HG03159 (cell line): ENCODE measurements around the gene SNF8.

Experiments used
- ATAC-seq: cut with Tn5 transposase; IDR thresholded peaks from one replicate; pipeline ENCODE4 v1.9.1; 2021; ENCODE audit warnings: mild to moderate bottlenecking, moderate library complexity; ENCODE audit not compliant: unreplicated experiment

The SNF8 gene

GRCh38 chr17:48929812-48930165 lies 14.9 kb downstream of the SNF8 start:
- ATAC-seq, result no peak

DNA sequence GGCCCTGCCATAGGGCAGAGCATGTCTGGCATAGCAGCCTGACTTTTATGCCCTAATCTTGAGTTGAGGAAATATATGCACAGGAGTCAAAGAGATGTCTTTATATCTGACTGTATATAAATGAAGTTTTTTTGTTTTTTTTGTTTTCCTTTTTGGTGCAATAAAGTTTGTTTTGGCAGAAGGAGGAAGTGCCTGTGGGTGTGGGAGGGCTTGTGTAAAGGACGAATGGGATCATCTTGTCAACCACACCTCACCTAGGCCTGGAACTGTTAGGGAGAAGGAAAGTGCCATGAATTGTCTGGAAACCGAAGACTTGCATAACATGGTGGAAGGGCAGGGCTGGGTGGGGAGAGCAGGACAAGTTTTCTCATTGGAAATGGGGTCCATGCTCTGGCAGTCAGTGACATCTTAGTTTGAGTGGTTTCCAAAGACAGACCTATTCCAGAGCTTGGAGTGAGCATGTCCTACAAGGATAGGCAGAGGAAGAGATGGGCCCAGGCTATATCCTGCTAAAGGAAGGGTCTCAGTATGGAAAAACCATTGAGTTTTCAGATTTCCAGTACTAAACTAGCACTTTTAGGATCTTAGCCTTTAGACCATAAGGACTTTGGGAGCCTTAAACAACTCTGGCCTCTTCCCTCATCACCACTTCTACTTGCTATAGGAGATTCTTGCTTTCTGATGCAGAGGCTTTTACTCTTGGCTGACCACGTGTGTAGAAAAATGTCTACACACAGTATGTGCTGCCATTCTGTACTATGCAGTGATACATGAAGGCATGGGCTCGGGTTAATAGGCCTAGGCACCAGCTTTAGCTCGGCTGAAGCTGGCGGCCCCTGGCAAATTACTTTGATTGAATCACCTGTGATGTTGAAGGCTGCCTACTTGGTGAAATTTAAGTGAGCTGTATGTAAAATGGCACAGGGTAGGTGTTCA lies 15.5 kb downstream of the SNF8 start:
- ATAC-seq, result no peak

- no peak for ATAC-seq
Measured at GRCh38 chr17:48927978-48928745, 16.5 kb downstream of the SNF8 start.

DNA sequence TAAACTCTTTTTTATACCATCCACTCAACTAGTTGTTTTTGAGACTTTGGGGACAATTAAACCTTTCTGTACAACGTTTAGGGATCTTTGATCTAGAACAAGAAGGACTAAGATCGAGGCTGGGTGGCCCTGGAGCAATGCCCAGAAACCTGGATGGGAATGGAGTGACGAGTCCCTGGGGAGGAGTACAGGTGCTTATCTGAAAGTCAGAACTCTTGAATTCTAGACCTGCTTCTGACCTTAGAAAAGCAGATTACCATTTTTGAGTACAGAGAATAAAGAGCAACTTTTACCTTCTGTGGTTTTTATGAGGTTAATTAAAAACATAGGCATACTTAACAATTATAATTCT lies 18.7 kb downstream of the SNF8 start:
- no peak for ATAC-seq

GRCh38 chr17:48925251-48925990 lies 19.2 kb downstream of the SNF8 start:
- no peak for ATAC-seq

- ATAC-seq, result peak; percentile 83
Measured at GRCh38 chr17:48915459-48916282, 29.0 kb downstream of the SNF8 start.

- no peak for ATAC-seq
Measured at GRCh38 chr17:48912476-48912875, 32.2 kb downstream of the SNF8 start.

GRCh38 chr17:48910370-48910769 lies 34.3 kb downstream of the SNF8 start:
- ATAC-seq, result no peak

GRCh38 chr17:48909783-48910182 lies 34.9 kb downstream of the SNF8 start:
- ATAC-seq, result no peak

DNA sequence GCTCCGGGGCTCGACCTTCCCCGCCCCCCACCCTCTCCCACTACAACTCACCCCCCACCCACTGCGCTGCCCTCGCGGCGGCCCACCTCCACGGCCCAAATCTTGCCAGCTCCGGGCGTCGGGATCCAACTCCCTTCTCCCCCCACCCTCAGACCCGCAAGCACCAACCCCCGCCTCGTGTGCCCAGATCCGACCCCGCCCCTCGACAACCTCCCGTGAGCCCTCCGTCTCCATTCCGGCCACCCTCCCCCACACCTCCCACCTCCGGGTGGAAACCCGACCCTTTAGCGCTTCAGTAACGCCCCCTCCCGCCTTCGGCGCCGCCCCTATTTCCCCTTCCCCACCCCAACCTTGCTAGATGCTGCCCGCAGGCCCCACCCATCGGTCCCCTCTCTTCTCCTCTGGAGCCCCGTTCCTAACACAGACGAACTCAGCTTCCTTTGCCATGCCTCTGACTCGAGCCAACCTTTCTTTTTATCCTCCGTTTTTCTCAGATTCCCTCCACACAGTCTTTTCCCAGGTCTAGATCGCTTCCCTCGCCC lies 35.7 kb downstream of the SNF8 start:
- peak; percentile 39 for ATAC-seq

DNA sequence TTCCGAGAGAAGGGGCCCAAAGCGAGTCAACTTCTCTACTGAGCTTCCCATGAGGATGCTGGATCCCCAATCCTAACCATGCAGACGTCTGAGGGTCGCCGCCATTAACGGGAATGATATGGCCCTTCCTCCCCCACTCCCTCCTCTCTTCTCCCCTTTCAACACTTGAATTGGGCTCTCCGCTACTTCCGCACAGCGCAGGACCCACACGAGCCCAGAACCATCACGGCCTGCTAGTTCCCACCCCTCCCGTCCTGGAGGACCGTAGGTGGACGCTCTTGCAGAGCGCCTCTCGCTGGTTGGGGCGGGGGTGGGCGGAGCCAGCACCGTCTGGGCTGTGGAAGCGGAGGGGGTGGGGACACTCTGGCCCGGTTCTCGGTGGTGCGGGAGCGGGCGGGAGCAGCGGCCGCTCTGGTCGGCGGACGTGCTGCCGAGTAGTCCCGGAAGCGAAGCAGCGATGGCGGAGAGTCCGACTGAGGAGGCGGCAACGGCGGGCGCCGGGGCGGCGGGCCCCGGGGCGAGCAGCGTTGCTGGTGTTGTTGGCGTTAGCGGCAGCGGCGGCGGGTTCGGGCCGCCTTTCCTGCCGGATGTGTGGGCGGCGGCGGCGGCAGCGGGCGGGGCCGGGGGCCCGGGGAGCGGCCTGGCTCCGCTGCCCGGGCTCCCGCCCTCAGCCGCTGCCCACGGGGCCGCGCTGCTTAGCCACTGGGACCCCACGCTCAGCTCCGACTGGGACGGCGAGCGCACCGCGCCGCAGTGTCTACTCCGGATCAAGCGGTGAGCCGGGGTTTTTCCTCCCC lies 36.4 kb downstream of the SNF8 start, which contains the start of gene UBE2Z:
TSS of gene UBE2Z (plus strand) at position 361 of the 797 bp plus-strand sequence. CDS start at position 458, 97 bp downstream.
- peak; percentile 71 for ATAC-seq

DNA sequence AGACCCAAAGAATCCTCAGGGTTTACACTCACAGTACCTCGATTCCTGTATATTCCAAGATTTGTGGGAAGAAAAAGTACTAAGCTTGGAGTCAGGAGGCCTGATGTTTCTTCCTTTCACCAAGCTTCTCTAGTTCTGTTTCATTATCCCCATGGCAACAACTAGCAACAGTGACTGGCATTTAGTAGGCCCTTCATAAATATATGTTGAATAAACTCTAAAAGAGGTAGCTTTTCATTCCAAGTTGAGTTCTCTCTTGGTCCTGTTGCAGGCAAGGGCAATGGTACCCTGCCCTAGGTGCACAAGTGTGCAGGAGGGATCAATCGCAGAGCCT lies 37.0 kb downstream of the SNF8 start:
- no peak for ATAC-seq

DNA sequence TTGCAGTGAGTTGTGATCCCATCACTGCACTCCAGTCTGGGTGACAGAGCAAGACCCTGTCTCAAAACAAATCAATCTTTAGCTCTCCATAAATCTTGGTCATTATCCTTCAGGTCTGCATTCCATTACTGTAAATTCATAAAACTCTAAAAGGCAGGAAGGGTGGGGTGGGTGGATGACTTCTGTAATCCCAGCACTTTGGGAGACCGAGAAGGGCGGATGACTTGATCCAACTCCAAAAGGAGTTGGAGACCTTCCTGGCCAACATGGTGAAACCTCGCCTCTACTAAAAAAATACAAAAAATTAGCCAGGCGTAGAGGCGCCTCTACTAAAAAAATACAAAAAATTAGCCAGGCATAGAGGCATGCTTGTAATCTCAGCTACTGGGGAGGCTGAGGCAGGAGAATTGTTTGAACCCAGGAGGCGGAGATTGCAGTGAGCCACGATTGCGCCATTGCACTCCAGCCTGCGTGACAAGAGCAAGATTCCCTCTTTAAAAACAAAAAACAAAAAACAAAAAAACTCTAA lies 38.6 kb downstream of the SNF8 start:
- no peak for ATAC-seq

GRCh38 chr17:48904428-48904827 lies 40.2 kb downstream of the SNF8 start:
- ATAC-seq, result no peak

DNA sequence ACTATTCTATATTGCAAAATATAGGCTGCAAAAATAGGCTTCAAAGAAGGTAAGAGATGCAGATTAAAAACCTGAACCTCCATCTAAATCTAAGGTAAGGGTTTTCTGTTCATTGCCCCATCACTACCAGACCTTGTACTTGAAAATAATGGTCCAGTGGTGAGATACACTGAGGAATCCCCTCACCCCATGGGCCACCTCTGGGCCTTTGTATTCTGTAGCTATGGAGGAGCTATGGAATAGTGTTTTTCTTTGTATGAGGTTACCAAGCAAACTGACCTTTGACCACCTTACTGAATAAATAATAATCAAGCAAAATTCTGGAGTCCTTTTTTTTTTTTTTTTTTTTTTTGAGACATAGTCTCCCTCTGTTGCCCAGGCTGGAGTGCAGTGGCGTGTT lies 41.2 kb downstream of the SNF8 start:
- no peak for ATAC-seq

DNA sequence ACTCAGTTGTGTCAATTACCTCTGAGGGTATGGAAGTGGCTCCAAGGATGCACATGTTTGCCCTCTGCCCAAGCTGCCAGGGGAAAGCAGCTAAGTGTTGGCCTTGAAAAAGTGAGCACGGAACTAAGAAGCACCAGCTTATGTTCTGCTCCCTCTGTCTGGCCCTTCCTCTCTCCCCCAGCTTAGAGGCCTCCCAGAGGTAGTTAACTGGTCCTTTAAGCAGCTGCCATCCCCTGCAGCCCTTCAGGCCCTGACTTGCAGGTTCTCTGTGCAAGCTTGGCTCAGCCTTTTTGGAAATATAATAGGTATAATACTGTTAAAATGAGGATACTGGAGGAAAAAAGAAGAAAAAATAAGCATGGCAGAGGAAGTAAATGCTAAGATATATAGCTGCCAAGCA lies 43.4 kb downstream of the SNF8 start:
- ATAC-seq, result no peak

GRCh38 chr17:48894886-48895285 lies 49.8 kb downstream of the SNF8 start:
- no peak for ATAC-seq

DNA sequence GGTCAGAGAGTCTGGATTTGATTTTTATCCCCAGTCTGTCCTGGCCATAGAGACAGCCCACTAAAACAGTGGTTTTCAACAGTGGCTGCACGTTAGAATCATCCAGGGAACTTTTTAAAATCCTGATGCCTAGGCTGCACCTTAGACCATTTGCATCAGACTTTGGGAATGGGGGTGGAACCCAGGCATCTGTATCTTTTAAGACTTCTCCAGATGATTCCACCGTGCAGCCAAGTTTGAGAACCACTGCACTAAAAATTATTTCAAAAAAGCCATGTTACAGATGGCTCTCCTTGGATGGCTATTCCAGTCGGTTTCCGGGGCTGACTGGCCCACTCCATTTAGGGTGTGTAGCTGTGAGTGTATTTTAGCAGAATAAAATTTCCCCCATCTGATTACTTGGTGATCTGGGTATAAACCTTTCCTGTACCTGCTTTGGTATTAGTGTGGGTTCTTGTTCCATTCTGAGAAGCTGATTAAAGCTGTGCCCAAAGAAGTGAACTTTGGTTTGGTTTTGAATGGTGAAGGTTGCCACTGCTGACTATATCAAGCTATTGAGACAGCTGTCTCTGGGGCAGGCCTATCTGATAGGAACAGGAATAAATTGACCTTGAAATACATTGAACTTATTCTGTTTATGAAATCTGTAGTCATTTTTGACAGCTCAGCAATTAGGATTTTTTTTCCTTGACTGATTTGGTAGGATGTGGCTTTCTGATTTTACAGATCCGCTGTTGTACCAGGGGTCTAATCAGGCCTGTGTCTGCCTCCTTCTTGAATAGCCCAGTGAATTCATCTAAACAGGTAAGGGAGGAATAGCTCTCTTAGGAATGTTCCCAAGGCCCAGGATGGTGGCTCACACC lies 50.8 kb downstream of the SNF8 start:
- ATAC-seq, result no peak
